ENCODE measurements around the gene GARNL3.
A peak's percentile ranks its signal among the peaks of the same experiment; 100 is the strongest.

The GARNL3 gene

GRCh38 chr9:127347831-127348776, 83.5 kb downstream of the GARNL3 start:
- peak; percentile 69 for DNase-seq (ENCODE audit: low read depth, low spot score)

- no peak for DNase-seq (ENCODE audit: low read depth, low spot score)
Observed at GRCh38 chr9:127349483-127350113, 85.0 kb downstream of the GARNL3 start.

- no peak for DNase-seq (ENCODE audit: low read depth, low spot score)
Observed at GRCh38 chr9:127351182-127352166, 86.9 kb downstream of the GARNL3 start.

- no peak for DNase-seq (ENCODE audit: low read depth, low spot score)
Observed at GRCh38 chr9:127353882-127354281, 89.3 kb downstream of the GARNL3 start.

GRCh38 chr9:127356906-127357305, 92.3 kb downstream of the GARNL3 start:
- DNase-seq (ENCODE audit: low read depth, low spot score): no peak

- no peak for DNase-seq (ENCODE audit: low read depth, low spot score)
Observed at GRCh38 chr9:127358023-127358535, 93.5 kb downstream of the GARNL3 start.

- no peak for DNase-seq (ENCODE audit: low read depth, low spot score)
Observed at GRCh38 chr9:127358770-127359169, 94.2 kb downstream of the GARNL3 start.

GRCh38 chr9:127360250-127360649, 95.7 kb downstream of the GARNL3 start:
- DNase-seq (ENCODE audit: low read depth, low spot score): peak; percentile 15

GRCh38 chr9:127360829-127361228, 96.3 kb downstream of the GARNL3 start:
- DNase-seq (ENCODE audit: low read depth, low spot score): peak; percentile 78

GRCh38 chr9:127361561-127361960, 97.0 kb downstream of the GARNL3 start:
- peak; percentile 16 for DNase-seq (ENCODE audit: low read depth, low spot score)

- DNase-seq (ENCODE audit: low read depth, low spot score): no peak
Observed at GRCh38 chr9:127362829-127363228, 98.3 kb downstream of the GARNL3 start.

GRCh38 chr9:127365461-127365860, 100.9 kb downstream of the GARNL3 start:
- no peak for DNase-seq (ENCODE audit: low read depth, low spot score)

GRCh38 chr9:127366594-127366993, 102.0 kb downstream of the GARNL3 start:
- DNase-seq (ENCODE audit: low read depth, low spot score): peak; percentile 36

- no peak for DNase-seq (ENCODE audit: low read depth, low spot score)
Observed at GRCh38 chr9:127368852-127369402, 104.4 kb downstream of the GARNL3 start.

GRCh38 chr9:127369428-127369827, 104.9 kb downstream of the GARNL3 start:
- DNase-seq (ENCODE audit: low read depth, low spot score): no peak

- DNase-seq (ENCODE audit: low read depth, low spot score): no peak
Observed at GRCh38 chr9:127370147-127370579, 105.6 kb downstream of the GARNL3 start.

- no peak for DNase-seq (ENCODE audit: low read depth, low spot score)
Observed at GRCh38 chr9:127370672-127371648, 106.4 kb downstream of the GARNL3 start.

GRCh38 chr9:127380479-127380878, 115.9 kb downstream of the GARNL3 start:
- DNase-seq (ENCODE audit: low read depth, low spot score): no peak

GRCh38 chr9:127382541-127382940, 118.0 kb downstream of the GARNL3 start:
- DNase-seq (ENCODE audit: low read depth, low spot score): no peak
